Trophoblast cell (in vitro differentiated cells and primary cell): ENCODE measurements around the gene EBF3.

ENCODE experiments used
- DNase-seq, 2 donors: peaks; one replicate each; pipeline ENCODE4 v3.0.0-alpha.2; 2016
- H2AFZ ChIP-seq: 2 replicates; pipeline ENCODE4 v1.6.1; 2013; ENCODE audit warnings: low read length, moderate library complexity, mild to moderate bottlenecking; ENCODE audit not compliant: insufficient read depth, poor library complexity
- H2AK5ac ChIP-seq: 2 replicates; pipeline ENCODE4 v1.6.1; 2013; ENCODE audit warnings: mild to moderate bottlenecking, low read length
- H2BK120ac ChIP-seq: 2 replicates; pipeline ENCODE4 v1.6.1; 2013; ENCODE audit warnings: low read length, mild to moderate bottlenecking, moderate library complexity; ENCODE audit not compliant: insufficient read depth, poor library complexity
- H2BK12ac ChIP-seq: 2 replicates; pipeline ENCODE4 v1.6.1; 2013; ENCODE audit warnings: mild to moderate bottlenecking, low read length, moderate library complexity
- H2BK5ac ChIP-seq: 2 replicates; pipeline ENCODE4 v1.6.1; 2013; ENCODE audit warnings: low read length, low read depth, moderate library complexity, mild to moderate bottlenecking; ENCODE audit not compliant: poor library complexity
- H3K14ac ChIP-seq: 2 replicates; pipeline ENCODE4 v1.6.1; 2013; ENCODE audit warnings: mild to moderate bottlenecking, low read length
- H3K18ac ChIP-seq: 2 replicates; pipeline ENCODE4 v1.6.1; 2013; ENCODE audit warnings: mild to moderate bottlenecking, low read length
- H3K23ac ChIP-seq: 2 replicates; pipeline ENCODE4 v1.6.1; 2013; ENCODE audit warnings: low read length
- H3K27ac ChIP-seq: 2 replicates; pipeline ENCODE4 v1.5.1; 2013; ENCODE audit warnings: low read depth, mild to moderate bottlenecking, inconsistent platforms, low read length, moderate library complexity
- H3K27me3 ChIP-seq: 2 replicates; pipeline ENCODE4 v1.6.1; 2013; ENCODE audit warnings: inconsistent platforms, mild to moderate bottlenecking, low read length, moderate library complexity; ENCODE audit not compliant: insufficient read depth
- H3K36me3 ChIP-seq, 2 experiments: 1 replicate in 1 of 2; 2 replicates in 1 of 2; pipeline ENCODE4 v1.6.1; 2013; ENCODE audit warnings: low read length in 2 of 2, mild to moderate bottlenecking in 2 of 2, moderate library complexity in 1 of 2; ENCODE audit not compliant: insufficient read depth in 2 of 2, control insufficient read depth in 1 of 2
- H3K4ac ChIP-seq: 2 replicates; pipeline ENCODE4 v1.6.1; 2013; ENCODE audit warnings: low read depth, mild to moderate bottlenecking, low read length, moderate library complexity
- H3K4me1 ChIP-seq, 2 experiments: 1 replicate in 1 of 2; 2 replicates in 1 of 2; pipeline ENCODE4 v1.6.1; 2013; ENCODE audit warnings: low read length in 2 of 2, mild to moderate bottlenecking in 2 of 2, moderate library complexity in 1 of 2; ENCODE audit not compliant: insufficient read depth in 2 of 2, control insufficient read depth in 1 of 2
- H3K4me2 ChIP-seq: 2 replicates; pipeline ENCODE4 v1.6.1; 2013; ENCODE audit warnings: inconsistent platforms, mild to moderate bottlenecking, low read length, moderate library complexity
- H3K4me3 ChIP-seq: 2 replicates; pipeline ENCODE4 v1.5.1; 2013; ENCODE audit warnings: mild to moderate bottlenecking, low read depth, low read length, inconsistent platforms
- H3K79me1 ChIP-seq: one replicate; pipeline ENCODE4 v1.6.1; 2013; ENCODE audit warnings: low read length
- H3K79me2 ChIP-seq: 2 replicates; pipeline ENCODE4 v1.6.1; 2013; ENCODE audit warnings: low read length, mild to moderate bottlenecking; ENCODE audit not compliant: control insufficient read depth, insufficient read depth, poor library complexity
- H3K9ac ChIP-seq: 2 replicates; pipeline ENCODE4 v1.6.1; 2013; ENCODE audit warnings: mild to moderate bottlenecking, low read length
- H3K9me3 ChIP-seq: 2 replicates; pipeline ENCODE4 v1.6.1; 2013; ENCODE audit warnings: low read depth, mild to moderate bottlenecking, control low read depth, inconsistent platforms, low read length; ENCODE audit not compliant: insufficient read depth
- H4K12ac ChIP-seq: 2 replicates; pipeline ENCODE4 v1.6.1; 2013; ENCODE audit warnings: low read depth, mild to moderate bottlenecking, low read length, moderate library complexity
- H4K8ac ChIP-seq: 2 replicates; pipeline ENCODE4 v1.6.1; 2013; ENCODE audit warnings: low read depth, mild to moderate bottlenecking, low read length, moderate library complexity
- H4K91ac ChIP-seq: one replicate; pipeline ENCODE4 v1.6.1; 2013; ENCODE audit warnings: low read depth, mild to moderate bottlenecking, low read length, moderate library complexity
- WGBS: extraction: QIAGEN DNeasy Blood & Tissue Kit; methylation state at CpG from one replicate; pipeline ENCODE4 v1.1.7; 2013; ENCODE audit warnings: missing lambda C conversion rate; ENCODE audit not compliant: insufficient read length, insufficient coverage; ENCODE audit errors: extremely low coverage; 5-methylcytosine and 5-hydroxymethylcytosine counted together

The EBF3 gene

GRCh38 chr10:129847741-129848483, 116.2 kb downstream of the EBF3 start:
- Histone ChIP-seq H2AK5ac (no peak overlapping the region), H2BK12ac (no peak overlapping the region), H3K9ac (no peak overlapping the region), H2BK5ac (no peak overlapping the region), H3K27ac (no peak overlapping the region), H3K36me3 (no peaks in the 10 kb centered on the region), H3K27me3 (no peaks in the 10 kb centered on the region), H3K79me2 (no peaks in the 10 kb centered on the region), H3K4ac (no peak overlapping the region), H3K18ac (no peak overlapping the region), H3K14ac (no peak overlapping the region), H3K4me2 (no peak overlapping the region), H3K9me3 (no peaks in the 10 kb centered on the region), H3K4me1 (no peaks in the 10 kb centered on the region), H3K23ac (no peak overlapping the region), H4K91ac (no peak overlapping the region), H4K12ac (no peak overlapping the region), H3K4me3 (no peak overlapping the region), H2BK120ac (no peak overlapping the region), H2AFZ (no peak overlapping the region), H4K8ac (no peak overlapping the region), H3K79me1 (no peaks in the 10 kb centered on the region)
- no CpG with 5 or more reads among the region's 18 CpGs for WGBS
- DNase-seq, result no peak

DNA sequence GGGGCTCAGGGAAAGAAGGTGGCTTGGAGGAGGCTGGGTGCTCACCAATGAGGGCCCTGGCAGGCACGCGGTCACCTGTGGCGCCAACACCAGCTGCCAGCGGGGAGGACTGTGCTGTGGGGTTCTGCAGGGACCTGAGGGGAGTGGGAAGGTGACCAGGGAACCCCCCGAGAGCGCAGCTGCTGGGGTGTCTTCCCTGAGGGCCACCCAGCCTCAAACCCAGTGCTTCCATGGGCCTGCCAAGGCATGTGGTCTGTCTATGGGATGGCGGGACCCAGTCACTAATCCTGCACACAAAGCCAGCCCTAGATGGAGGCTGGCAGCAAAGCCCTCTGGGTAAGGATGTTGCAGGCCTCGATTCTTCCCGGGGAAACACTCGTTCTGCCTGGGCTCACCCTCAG, 117.1 kb downstream of the EBF3 start:
- Histone ChIP-seq H3K9ac (no peak overlapping the region), H3K79me2 (no peaks in the 10 kb centered on the region), H4K8ac (no peak overlapping the region), H3K4me1 (no peaks in the 10 kb centered on the region), H3K36me3 (no peaks in the 10 kb centered on the region), H4K91ac (no peak overlapping the region), H2AFZ (no peak overlapping the region), H3K4me3 (no peak overlapping the region), H3K27me3 (no peaks in the 10 kb centered on the region), H3K14ac (no peak overlapping the region), H3K18ac (no peak overlapping the region), H3K79me1 (no peaks in the 10 kb centered on the region), H2BK12ac (no peak overlapping the region), H2BK5ac (no peak overlapping the region), H3K9me3 (no peaks in the 10 kb centered on the region), H4K12ac (no peak overlapping the region), H3K23ac (no peak overlapping the region), H2AK5ac (no peak overlapping the region), H3K4me2 (no peak overlapping the region), H3K27ac (no peak overlapping the region), H2BK120ac (no peak overlapping the region), H3K4ac (no peak overlapping the region)
- no peak for DNase-seq
- WGBS, result no CpG with 5 or more reads among the region's 10 CpGs

GRCh38 chr10:129845111-129845753, 118.8 kb downstream of the EBF3 start:
- Histone ChIP-seq H3K4ac (no peak overlapping the region), H3K9me3 (peaks cover 2% of the 10 kb centered on the region), H3K9ac (no peak overlapping the region), H3K79me2 (no peaks in the 10 kb centered on the region), H3K36me3 (no peaks in the 10 kb centered on the region), H3K27me3 (no peaks in the 10 kb centered on the region), H3K79me1 (no peaks in the 10 kb centered on the region), H2AK5ac (no peak overlapping the region), H4K8ac (no peak overlapping the region), H4K91ac (no peak overlapping the region), H3K4me3 (no peak overlapping the region), H3K27ac (no peak overlapping the region), H2BK5ac (no peak overlapping the region), H3K14ac (no peak overlapping the region), H3K23ac (no peak overlapping the region), H2AFZ (no peak overlapping the region), H3K4me2 (no peak overlapping the region), H2BK12ac (no peak overlapping the region), H4K12ac (no peak overlapping the region), H3K4me1 (no peaks in the 10 kb centered on the region), H2BK120ac (no peak overlapping the region), H3K18ac (no peak overlapping the region)
- no peak for DNase-seq
- no CpG with 5 or more reads among the region's 12 CpGs for WGBS

DNA sequence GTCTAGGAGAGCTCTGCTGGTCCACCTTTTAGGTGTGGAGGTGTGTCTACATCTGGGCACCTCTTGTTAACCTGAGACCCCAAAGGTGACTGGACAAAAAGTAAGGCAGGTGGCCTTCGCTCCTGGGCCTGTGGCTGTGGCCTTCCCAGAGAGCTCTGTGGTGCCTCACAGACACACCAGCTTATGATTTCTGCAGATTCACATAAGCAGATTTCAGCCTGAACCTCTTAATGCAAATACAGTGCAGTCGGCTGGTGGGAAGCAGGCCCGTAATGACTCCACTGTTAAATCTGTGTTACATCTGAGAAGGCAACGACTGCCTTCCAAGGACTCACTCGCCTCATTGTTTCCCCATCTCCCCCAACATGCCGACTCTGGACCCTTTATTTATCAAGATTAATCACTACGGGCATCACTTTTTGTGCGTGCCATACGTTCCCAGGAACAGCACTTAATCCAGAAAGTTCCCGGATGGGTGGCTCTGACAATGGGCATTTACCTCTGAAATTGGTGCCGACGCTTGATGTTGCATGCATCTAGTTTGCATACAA, 119.8 kb downstream of the EBF3 start:
- no peak overlapping the region for H3K9ac ChIP-seq
- H3K14ac ChIP-seq, result no peak overlapping the region
- H2AK5ac ChIP-seq, result no peak overlapping the region
- no peak overlapping the region for H3K4me2 ChIP-seq
- no peak overlapping the region for H3K18ac ChIP-seq
- no CpG with 5 or more reads among the region's 12 CpGs for WGBS
- no peak overlapping the region for H2AFZ ChIP-seq
- no peak overlapping the region for H4K91ac ChIP-seq
- H3K23ac ChIP-seq, result no peak overlapping the region
- H3K4me3 ChIP-seq, result no peak overlapping the region
- H2BK120ac ChIP-seq, result no peak overlapping the region
- H3K4me1 ChIP-seq, result no peaks in the 10 kb centered on the region
- DNase-seq, result no peak
- H3K4ac ChIP-seq, result no peak overlapping the region
- H3K9me3 ChIP-seq, result peaks cover 3% of the 10 kb centered on the region
- H2BK12ac ChIP-seq, result no peak overlapping the region
- no peaks in the 10 kb centered on the region for H3K79me2 ChIP-seq
- no peaks in the 10 kb centered on the region for H3K79me1 ChIP-seq
- H4K12ac ChIP-seq, result no peak overlapping the region
- no peak overlapping the region for H3K27ac ChIP-seq
- H3K36me3 ChIP-seq, result no peaks in the 10 kb centered on the region
- no peaks in the 10 kb centered on the region for H3K27me3 ChIP-seq
- no peak overlapping the region for H2BK5ac ChIP-seq
- no peak overlapping the region for H4K8ac ChIP-seq
